Astrocyte of the hippocampus (primary cell): Measurements from ENCODE around the gene DLX4.

Experiments used
- DNase-seq: peaks from one replicate; pipeline ENCODE4 v3.0.0; 2011; ENCODE audit warnings: low read depth, low spot score

DLX4 gene

GRCh38 chr17:49987290-49987585 is 18.2 kb downstream of the DLX4 start:
- DNase-seq: no peak

DNA sequence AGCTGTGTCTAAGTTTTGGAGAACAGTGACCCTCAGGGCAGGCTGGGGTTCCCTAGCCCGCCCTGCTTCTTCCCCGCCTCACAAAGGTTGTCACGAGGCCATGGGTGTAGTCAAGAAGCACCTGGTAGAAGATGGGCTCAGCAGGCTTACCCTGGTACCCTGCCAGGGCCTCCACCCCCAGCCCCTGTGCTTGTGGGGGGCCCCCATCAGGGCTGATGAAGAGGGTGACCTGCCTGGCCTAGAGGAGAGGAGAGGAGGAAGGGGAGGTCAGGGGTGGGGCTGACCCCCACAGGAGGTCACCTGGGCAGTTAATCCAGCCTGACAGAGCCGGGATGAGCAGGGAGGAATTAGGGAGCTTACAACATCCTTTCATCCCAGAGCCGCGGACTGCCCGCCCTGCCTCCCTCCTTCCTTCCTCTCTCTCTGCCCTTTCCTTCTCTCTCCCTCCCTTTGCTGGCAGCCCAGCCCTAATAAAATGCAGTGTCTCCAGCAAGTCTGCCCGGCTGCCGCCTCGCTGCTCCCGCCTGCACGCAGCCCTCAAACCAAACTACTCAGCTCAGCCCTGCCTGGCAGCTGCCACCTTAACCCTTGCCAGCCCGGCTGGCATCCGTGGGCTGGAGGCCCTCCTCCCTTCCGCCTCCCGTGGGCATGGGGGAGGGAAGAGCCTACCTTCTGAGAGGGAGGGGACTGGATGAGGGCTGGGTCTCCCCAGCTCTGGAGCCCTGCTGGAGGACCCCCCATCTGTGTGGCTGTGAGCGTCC is 18.9 kb downstream of the DLX4 start:
- DNase-seq: peak; percentile 74

DNA sequence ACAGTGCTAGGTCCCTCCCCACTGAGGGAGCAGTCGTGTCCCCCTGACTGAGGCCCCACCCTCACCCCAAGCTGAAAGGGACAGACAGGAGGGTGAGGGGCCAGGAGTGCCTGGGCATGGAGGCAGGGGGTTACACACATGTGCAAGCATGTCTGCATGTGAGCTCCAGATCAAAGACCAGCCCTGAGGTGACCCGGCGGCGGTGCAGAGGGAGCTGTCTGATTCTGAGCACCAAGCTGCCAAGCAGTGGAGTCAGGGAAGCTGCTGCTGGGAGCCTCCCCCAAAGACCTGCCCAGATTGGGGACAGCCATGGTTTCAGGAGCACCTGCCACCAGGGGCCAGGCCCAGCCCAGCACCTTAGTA is 20.5 kb downstream of the DLX4 start:
- DNase-seq: no peak

DNA sequence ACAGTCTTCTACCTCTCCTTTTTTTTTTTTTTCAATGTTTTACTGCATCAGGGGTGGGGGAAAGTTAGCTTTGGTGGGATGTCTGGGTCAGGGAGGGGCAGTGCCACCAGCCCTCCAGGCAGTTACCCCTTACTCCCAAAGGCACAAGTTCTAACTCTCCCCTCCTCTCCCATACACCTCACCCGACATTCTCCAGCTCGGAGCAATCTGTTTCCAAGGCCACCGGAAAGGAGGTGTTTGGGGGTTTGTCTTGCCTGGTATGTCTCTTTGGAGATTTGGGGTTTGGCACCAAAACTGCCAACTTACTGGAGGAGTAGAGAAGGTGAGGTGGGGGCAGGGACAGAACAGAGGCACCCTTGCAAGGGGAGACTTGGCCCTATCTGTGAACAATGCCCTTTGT is 21.3 kb downstream of the DLX4 start:
- no peak for DNase-seq

- no peak for DNase-seq
These were observed 21.9 kb downstream of the DLX4 start for GRCh38 chr17:49990921-49991320.

DNA sequence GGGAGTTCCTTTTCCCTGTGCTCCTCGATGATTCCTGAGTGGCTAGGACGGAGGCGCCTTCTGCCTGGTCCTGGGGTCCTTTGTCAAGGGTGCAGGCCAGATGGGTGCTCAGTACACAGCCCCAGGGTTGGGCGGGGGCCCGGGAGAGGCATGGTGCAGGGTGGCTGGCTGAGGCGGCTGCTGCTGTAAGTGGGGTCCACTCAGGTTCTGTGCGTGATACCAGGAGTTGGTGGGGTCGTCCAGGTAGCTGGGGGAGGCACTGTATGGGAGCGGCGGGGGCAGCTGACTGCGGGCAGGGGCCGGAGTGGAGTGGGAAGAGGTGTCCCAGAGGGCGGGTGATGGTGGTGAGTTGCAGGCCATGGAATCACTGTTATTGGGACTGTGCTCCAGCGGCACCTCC is 22.4 kb downstream of the DLX4 start:
- no peak for DNase-seq

GRCh38 chr17:49992191-49992932 is 23.4 kb downstream of the DLX4 start:
- no peak for DNase-seq

GRCh38 chr17:49992933-49993422 is 24.0 kb downstream of the DLX4 start:
- no peak for DNase-seq

DNA sequence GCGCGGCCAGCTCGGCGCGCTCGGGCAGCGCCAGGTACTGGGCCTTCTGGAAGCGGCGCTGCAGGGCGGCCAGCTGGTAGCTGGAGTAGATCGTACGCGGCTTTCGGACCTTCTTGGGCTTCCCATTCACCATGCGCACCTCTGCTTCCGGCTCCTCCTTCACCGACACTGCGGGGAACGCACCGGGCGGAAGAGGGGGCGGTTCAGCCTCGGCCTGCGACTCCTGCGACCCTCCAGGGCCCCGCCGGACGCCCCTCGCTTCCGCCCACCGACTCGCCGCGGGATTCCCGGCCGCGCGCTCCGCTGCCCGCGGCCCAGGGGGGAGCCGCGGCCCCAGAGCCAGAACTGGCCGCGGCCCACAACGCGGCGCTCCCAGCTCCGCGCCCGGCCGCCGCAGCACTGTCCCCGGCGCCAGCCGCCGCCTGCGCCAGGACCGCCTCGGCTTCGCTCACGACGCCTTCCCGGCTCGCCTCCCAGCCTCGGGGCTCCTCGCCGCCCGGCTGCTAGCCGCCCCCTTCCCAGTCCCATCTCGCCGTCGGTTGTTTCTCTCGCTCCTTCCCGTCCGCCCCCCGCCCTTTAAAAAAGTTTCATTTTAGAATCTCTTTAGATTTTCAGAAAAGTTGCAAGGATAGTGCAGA is 24.6 kb downstream of the DLX4 start:
- peak; percentile 45 for DNase-seq

- DNase-seq: no peak
These were observed 25.4 kb downstream of the DLX4 start for GRCh38 chr17:49994085-49995054.

DNA sequence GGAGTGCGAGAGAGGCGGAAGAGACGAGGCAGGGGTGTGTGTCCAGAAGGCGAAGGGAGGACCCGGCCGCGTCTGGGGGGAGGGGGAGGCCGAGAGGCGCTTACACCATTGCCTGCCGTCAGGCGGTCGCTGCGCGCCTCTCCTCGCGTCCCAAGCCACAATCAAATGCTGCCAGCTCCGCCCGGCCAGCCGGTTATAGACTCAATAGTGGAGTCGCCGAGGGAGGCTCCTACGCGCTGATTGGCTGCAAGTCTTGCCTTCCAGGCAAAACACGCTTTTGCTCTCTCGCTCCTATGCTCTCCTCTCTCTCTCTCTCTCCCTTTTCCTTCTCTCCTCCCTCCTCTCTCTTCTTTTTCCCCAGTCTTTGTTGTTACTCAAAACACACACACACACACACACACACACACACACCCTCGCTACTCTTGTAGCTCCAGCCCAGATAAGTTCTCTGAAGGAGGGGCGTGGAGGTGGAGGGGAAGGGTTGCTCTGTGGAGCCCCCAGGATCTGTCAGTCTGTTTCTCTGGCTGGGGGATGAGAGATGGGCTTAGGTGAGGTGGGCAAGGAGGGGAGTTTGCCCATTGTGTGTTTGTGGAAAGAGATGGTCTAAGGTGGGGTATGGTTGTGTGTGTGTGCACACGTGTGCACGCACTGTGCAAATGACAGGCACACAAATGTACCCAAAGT is 26.2 kb downstream of the DLX4 start, which contains the start of gene DLX3:
Gene DLX3, minus strand, starts transcription at position 170 of the 684 bp plus-strand sequence. CDS start 226 bp downstream, outside the sequence.
- DNase-seq: peak; percentile 85

DNA sequence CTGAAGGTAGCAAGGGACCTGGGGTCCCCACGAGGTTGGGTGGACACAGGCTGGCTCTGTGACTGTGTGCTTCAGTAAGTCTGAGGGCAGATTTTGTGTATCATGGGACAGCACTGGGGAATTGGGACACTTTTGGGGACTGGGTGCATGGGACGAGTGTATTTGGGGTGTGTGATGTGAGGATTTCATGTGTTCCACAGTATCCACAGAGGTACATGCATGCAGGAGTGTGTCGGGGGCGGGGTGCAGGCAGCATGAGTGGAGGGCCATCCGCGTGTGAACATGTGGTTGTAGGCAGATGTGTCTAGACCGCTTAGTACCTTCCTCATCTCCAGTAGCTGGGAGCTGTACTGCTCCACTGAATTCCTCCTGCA is 27.1 kb downstream of the DLX4 start:
- no peak for DNase-seq

GRCh38 chr17:49996495-49997300 is 27.7 kb downstream of the DLX4 start:
- peak; percentile 70 for DNase-seq

DNA sequence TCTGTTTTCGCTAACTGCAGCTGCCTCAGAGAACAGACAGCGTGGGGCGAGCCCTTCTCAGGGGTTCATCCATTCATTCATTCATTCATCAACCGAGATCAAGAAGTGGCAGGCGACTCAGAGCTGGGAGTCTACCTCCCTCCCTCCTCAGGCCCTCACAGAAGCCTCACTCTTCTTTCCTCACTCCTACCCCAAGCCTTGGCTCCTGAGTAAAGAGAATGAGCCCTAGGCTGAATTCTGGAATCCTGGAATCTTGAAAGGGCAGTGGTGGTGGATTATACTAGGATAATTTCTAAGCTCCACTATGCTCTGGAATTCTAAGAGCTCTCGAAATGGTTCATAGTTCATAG is 28.3 kb downstream of the DLX4 start:
- no peak for DNase-seq

DNA sequence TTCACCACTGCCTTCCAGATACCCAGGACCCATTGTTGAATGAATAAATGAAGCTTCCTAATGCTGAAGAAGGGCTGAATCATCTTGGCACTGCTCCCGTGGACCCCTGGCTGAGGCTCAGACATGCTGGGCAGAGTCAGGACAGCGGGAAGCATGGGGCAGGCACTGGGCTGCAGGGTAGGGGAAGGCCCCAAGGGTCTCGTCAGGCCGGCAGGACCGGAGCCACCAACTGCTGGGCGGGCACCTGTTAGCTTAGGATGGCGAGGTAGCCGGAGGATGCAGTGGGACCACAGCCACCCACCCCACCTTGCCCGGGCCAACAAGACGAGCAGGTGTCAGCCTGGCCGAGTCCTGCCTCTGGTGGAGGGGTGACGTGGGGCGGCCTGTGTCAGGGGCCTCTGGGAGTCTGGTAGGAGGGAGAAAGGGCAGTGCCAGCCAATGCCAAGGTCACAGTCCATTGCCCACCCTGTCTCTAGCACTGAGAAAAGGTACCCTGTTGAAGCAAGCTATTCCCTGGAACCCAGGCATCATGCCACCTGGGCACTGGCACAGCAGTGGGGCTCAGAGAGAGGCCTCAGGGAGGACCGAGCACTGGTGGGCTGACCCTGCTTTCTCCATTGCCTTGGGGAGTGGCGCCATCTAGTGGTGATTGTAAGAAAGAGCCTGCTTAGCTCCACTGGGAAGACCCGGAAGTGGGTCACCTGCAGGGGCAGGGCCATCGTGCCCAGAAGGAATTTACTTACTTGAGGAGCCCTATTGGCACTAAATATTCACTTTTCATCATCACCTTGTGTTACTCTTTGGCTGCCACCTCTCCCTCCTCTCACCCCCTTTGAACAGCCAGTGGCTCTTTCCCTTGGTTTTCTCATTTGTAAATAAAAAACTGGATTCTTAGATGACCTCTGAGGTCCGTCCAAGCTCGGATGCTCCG is 29.0 kb downstream of the DLX4 start:
- DNase-seq: peak; percentile 92

DNA sequence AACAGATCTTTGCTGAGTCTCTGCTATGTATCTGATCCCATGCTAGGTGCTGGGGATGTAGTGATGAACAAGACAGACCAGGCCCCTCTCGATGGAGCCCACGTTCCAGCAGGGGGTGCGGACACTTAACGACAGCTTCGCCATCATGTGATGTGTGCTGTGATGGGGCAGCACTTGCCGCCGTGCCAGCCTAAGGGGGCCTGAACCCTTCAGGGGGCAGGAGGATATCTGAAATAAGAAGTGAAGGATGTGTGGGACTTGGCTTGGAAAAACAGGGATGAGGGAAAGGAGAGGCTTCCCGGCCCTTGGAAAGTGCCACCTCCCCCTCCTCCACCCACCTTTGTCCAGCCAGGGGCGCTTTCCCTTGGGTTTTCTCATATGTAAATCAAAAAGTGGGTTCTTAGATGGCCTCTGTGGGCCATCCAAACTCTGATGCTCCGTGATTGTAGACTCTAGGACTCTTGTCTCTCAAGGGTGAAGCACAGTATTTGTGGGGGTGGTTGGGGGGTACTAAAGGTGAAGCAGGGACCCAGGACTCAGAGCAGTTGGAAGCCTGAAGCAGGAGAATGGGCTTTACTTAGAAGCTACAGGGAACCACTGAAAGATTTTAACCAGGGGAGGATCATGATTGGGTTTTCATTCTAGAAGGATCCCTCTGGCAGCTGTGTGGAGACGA is 30.0 kb downstream of the DLX4 start:
- DNase-seq: no peak

DNA sequence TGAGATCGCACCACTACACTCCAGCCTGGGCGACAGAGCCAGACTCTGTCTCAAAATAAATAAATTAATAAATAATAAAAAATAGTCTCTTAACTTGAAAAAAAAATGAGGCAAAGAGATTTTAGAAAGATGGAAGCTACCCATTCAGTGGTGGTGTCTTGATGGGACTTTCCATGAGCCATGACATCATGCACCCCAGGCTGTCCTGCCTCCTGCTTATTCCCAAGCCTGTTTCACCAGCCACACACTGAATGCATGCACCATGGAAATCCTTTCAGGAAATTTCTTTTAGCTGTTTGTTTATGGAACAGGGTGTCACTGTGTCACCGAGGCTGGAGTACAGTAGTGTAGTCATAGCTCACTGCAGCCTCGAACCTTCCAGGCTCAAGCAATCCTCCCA is 34.9 kb downstream of the DLX4 start:
- no peak for DNase-seq

GRCh38 chr17:50009282-50009681 is 40.3 kb downstream of the DLX4 start:
- no peak for DNase-seq

GRCh38 chr17:50013079-50013478 is 44.1 kb downstream of the DLX4 start:
- DNase-seq: no peak
